Medulla oblongata (tissue), 1 donor: ENCODE data around the gene LIG3.
A peak's percentile ranks its signal among the peaks of the same experiment; 100 is the strongest.
"Not testable (repeated sequence)": the region's sequence is repeated elsewhere in the genome, so short reads cannot be mapped to it uniquely, and the experiment has no call there.

Experiments
- DNase-seq: peaks from one replicate; pipeline ENCODE4 v3.0.0-alpha.2; 2015; ENCODE audit errors: extremely low spot score

LIG3 gene

GRCh38 chr17:34999456-34999855 is 19.1 kb downstream of the LIG3 start:
- no peak for DNase-seq

GRCh38 chr17:35000965-35001364 is 20.7 kb downstream of the LIG3 start:
- not testable (repeated sequence) for DNase-seq

GRCh38 chr17:35001549-35001948 is 21.2 kb downstream of the LIG3 start:
- DNase-seq: no peak

- DNase-seq: no peak
Measured at GRCh38 chr17:35002876-35003551, 22.7 kb downstream of the LIG3 start.

GRCh38 chr17:35003778-35004177 is 23.5 kb downstream of the LIG3 start:
- DNase-seq: no peak

- no peak for DNase-seq
Measured at GRCh38 chr17:35006345-35006744, 26.0 kb downstream of the LIG3 start.

- DNase-seq: no peak
Measured at GRCh38 chr17:35006961-35007360, 26.6 kb downstream of the LIG3 start.

GRCh38 chr17:35010093-35010492 is 29.8 kb downstream of the LIG3 start:
- no peak for DNase-seq

GRCh38 chr17:35011671-35012216 is 31.4 kb downstream of the LIG3 start:
- DNase-seq: no peak

- no peak for DNase-seq
Measured at GRCh38 chr17:35016369-35016768, 36.1 kb downstream of the LIG3 start.

- DNase-seq: no peak
Measured at GRCh38 chr17:35017021-35017420, 36.7 kb downstream of the LIG3 start.

GRCh38 chr17:35018814-35019213 is 38.5 kb downstream of the LIG3 start:
- no peak for DNase-seq

GRCh38 chr17:35019386-35020179 is 39.3 kb downstream of the LIG3 start:
- no peak for DNase-seq

- no peak for DNase-seq
Measured at GRCh38 chr17:35021520-35022380, 41.4 kb downstream of the LIG3 start.

- DNase-seq: peak; percentile 96
Measured at GRCh38 chr17:35022536-35023063, 42.3 kb downstream of the LIG3 start.

GRCh38 chr17:35023538-35023937 is 43.2 kb downstream of the LIG3 start:
- DNase-seq: no peak

- no peak for DNase-seq
Measured at GRCh38 chr17:35025541-35025940, 45.2 kb downstream of the LIG3 start.

- DNase-seq: not testable (repeated sequence)
Measured at GRCh38 chr17:35028097-35028496, 47.8 kb downstream of the LIG3 start.

- no peak for DNase-seq
Measured at GRCh38 chr17:35028531-35029262, 48.4 kb downstream of the LIG3 start.

GRCh38 chr17:35030780-35031179 is 50.5 kb downstream of the LIG3 start:
- no peak for DNase-seq

GRCh38 chr17:35038453-35038852 is 58.1 kb downstream of the LIG3 start:
- no peak for DNase-seq
